ENCODE data around the gene TLL2.

TLL2 gene

GRCh38 chr10:96346295-96346694 lies 167.4 kb downstream of the TLL2 start:
- DNase-seq (ENCODE audit: insufficient read length, low spot score) = no peak
- no peak for FAIRE-seq
- no peak for TF ChIP-seq SPI1 (IDR thresholded peaks at IDR 0.05; ENCODE audit: low read depth, low read length)
- TF ChIP-seq POU2F2 (IDR thresholded peaks at IDR 0.05; ENCODE audit: low read depth, low read length) = no peak
- TF ChIP-seq PAX5 (IDR thresholded peaks at IDR 0.05; ENCODE audit: insufficient read depth, low read length, severe bottlenecking) = no peak
- TF ChIP-seq TAF1 (IDR thresholded peaks at IDR 0.05; ENCODE audit: low read depth, low read length) = no peak
- TF ChIP-seq POLR2A (IDR thresholded peaks at IDR 0.05; ENCODE audit: low read depth, low read length) = no peak
- TF ChIP-seq POLR2AphosphoS5 (IDR thresholded peaks at IDR 0.05; ENCODE audit: low read depth, low read length) = no peak

- TF ChIP-seq TAF1 (IDR thresholded peaks at IDR 0.05; ENCODE audit: low read depth, low read length) = no peak
- no peak for TF ChIP-seq POLR2A (IDR thresholded peaks at IDR 0.05; ENCODE audit: low read depth, low read length)
- no peak for TF ChIP-seq PAX5 (IDR thresholded peaks at IDR 0.05; ENCODE audit: insufficient read depth, low read length, severe bottlenecking)
- no peak for TF ChIP-seq POLR2AphosphoS5 (IDR thresholded peaks at IDR 0.05; ENCODE audit: low read depth, low read length)
- no peak for TF ChIP-seq POU2F2 (IDR thresholded peaks at IDR 0.05; ENCODE audit: low read depth, low read length)
- no peak for TF ChIP-seq SPI1 (IDR thresholded peaks at IDR 0.05; ENCODE audit: low read depth, low read length)
- DNase-seq (ENCODE audit: insufficient read length, low spot score) (no peak), FAIRE-seq (no peak)
Measured at GRCh38 chr10:96345222-96345621, 168.5 kb downstream of the TLL2 start.

- TF ChIP-seq SPI1 (IDR thresholded peaks at IDR 0.05; ENCODE audit: low read depth, low read length) (peak; percentile 61), POLR2AphosphoS5 (IDR thresholded peaks at IDR 0.05; ENCODE audit: low read depth, low read length) (no peak)
- FAIRE-seq = peak; percentile 66
Measured at GRCh38 chr10:96344178-96344577, 169.5 kb downstream of the TLL2 start.

GRCh38 chr10:96342402-96342801 lies 171.3 kb downstream of the TLL2 start:
- TF ChIP-seq TAF1 (IDR thresholded peaks at IDR 0.05; ENCODE audit: low read depth, low read length) = no peak
- TF ChIP-seq POLR2A (IDR thresholded peaks at IDR 0.05; ENCODE audit: low read depth, low read length) = no peak
- TF ChIP-seq SPI1 (IDR thresholded peaks at IDR 0.05; ENCODE audit: low read depth, low read length) = no peak
- TF ChIP-seq PAX5 (IDR thresholded peaks at IDR 0.05; ENCODE audit: insufficient read depth, low read length, severe bottlenecking) = no peak
- TF ChIP-seq POLR2AphosphoS5 (IDR thresholded peaks at IDR 0.05; ENCODE audit: low read depth, low read length) = no peak
- TF ChIP-seq POU2F2 (IDR thresholded peaks at IDR 0.05; ENCODE audit: low read depth, low read length) = no peak
- no peak for FAIRE-seq
- DNase-seq (ENCODE audit: insufficient read length, low spot score) = no peak

More at GRCh38 chr10:96344178-96344577, 169.5 kb downstream of the TLL2 start:
- no peak for DNase-seq (ENCODE audit: insufficient read length, low spot score)

- DNase-seq (ENCODE audit: insufficient read length, low spot score) (no peak), FAIRE-seq (peak; percentile 64)
- peak; percentile 26; the same call in 1 of the 2 replicates for TF ChIP-seq POU2F2 (IDR thresholded peaks at IDR 0.05; ENCODE audit: low read depth, low read length)
- TF ChIP-seq TAF1 (IDR thresholded peaks at IDR 0.05; ENCODE audit: low read depth, low read length) = no peak
- TF ChIP-seq PAX5 (IDR thresholded peaks at IDR 0.05; ENCODE audit: insufficient read depth, low read length, severe bottlenecking) = no peak
- TF ChIP-seq POLR2AphosphoS5 (IDR thresholded peaks at IDR 0.05; ENCODE audit: low read depth, low read length) = no peak
- 0 out of 2 replicates have a peak, but pooled peaks have one; percentile 0 for TF ChIP-seq SPI1 (IDR thresholded peaks at IDR 0.05; ENCODE audit: low read depth, low read length)
- TF ChIP-seq POLR2A (IDR thresholded peaks at IDR 0.05; ENCODE audit: low read depth, low read length) = no peak
Measured at GRCh38 chr10:96341219-96342182, 172.2 kb downstream of the TLL2 start.

- FAIRE-seq = peak; percentile 76
- TF ChIP-seq POLR2AphosphoS5 (IDR thresholded peaks at IDR 0.05; ENCODE audit: low read depth, low read length) = no peak
- TF ChIP-seq PAX5 (IDR thresholded peaks at IDR 0.05; ENCODE audit: insufficient read depth, low read length, severe bottlenecking) = no peak
- no peak for TF ChIP-seq POLR2A (IDR thresholded peaks at IDR 0.05; ENCODE audit: low read depth, low read length)
- no peak for TF ChIP-seq TAF1 (IDR thresholded peaks at IDR 0.05; ENCODE audit: low read depth, low read length)
- TF ChIP-seq POU2F2 (IDR thresholded peaks at IDR 0.05; ENCODE audit: low read depth, low read length) = no peak
- TF ChIP-seq SPI1 (IDR thresholded peaks at IDR 0.05; ENCODE audit: low read depth, low read length) = no peak
- DNase-seq (ENCODE audit: insufficient read length, low spot score) = peak; percentile 14
Measured at GRCh38 chr10:96339956-96340904, 173.5 kb downstream of the TLL2 start.

- no peak for TF ChIP-seq TAF1 (IDR thresholded peaks at IDR 0.05; ENCODE audit: low read depth, low read length)
- TF ChIP-seq POU2F2 (IDR thresholded peaks at IDR 0.05; ENCODE audit: low read depth, low read length) = no peak
- no peak for TF ChIP-seq PAX5 (IDR thresholded peaks at IDR 0.05; ENCODE audit: insufficient read depth, low read length, severe bottlenecking)
- TF ChIP-seq POLR2A (IDR thresholded peaks at IDR 0.05; ENCODE audit: low read depth, low read length) = no peak
- no peak for TF ChIP-seq POLR2AphosphoS5 (IDR thresholded peaks at IDR 0.05; ENCODE audit: low read depth, low read length)
- no peak for TF ChIP-seq SPI1 (IDR thresholded peaks at IDR 0.05; ENCODE audit: low read depth, low read length)
- DNase-seq (ENCODE audit: insufficient read length, low spot score) (no peak), FAIRE-seq (peak; percentile 48)
Measured at GRCh38 chr10:96339383-96339782, 174.3 kb downstream of the TLL2 start.

GRCh38 chr10:96338279-96338925 lies 175.3 kb downstream of the TLL2 start:
- TF ChIP-seq PAX5 (IDR thresholded peaks at IDR 0.05; ENCODE audit: insufficient read depth, low read length, severe bottlenecking) = no peak
- TF ChIP-seq POU2F2 (IDR thresholded peaks at IDR 0.05; ENCODE audit: low read depth, low read length) = no peak
- DNase-seq (ENCODE audit: insufficient read length, low spot score) (no peak), FAIRE-seq (no peak)

GRCh38 chr10:96337106-96337505 lies 176.6 kb downstream of the TLL2 start:
- DNase-seq (ENCODE audit: insufficient read length, low spot score) (no peak), FAIRE-seq (no peak)
- no peak for TF ChIP-seq PAX5 (IDR thresholded peaks at IDR 0.05; ENCODE audit: insufficient read depth, low read length, severe bottlenecking)
- TF ChIP-seq POLR2AphosphoS5 (IDR thresholded peaks at IDR 0.05; ENCODE audit: low read depth, low read length) = no peak
- TF ChIP-seq SPI1 (IDR thresholded peaks at IDR 0.05; ENCODE audit: low read depth, low read length) = no peak
- TF ChIP-seq POLR2A (IDR thresholded peaks at IDR 0.05; ENCODE audit: low read depth, low read length) = no peak
- no peak for TF ChIP-seq POU2F2 (IDR thresholded peaks at IDR 0.05; ENCODE audit: low read depth, low read length)
- no peak for TF ChIP-seq TAF1 (IDR thresholded peaks at IDR 0.05; ENCODE audit: low read depth, low read length)
